Measurements from ENCODE around the gene PLEKHM2. TPM values are rescaled to one million over a fixed set of nuclear protein-coding genes. Genes with fewer than 3 reads are reported as not detected.

PLEKHM2 gene
- polyA plus RNA-seq, 1 donor from 2014 or later = 40.1 TPM

DNA sequence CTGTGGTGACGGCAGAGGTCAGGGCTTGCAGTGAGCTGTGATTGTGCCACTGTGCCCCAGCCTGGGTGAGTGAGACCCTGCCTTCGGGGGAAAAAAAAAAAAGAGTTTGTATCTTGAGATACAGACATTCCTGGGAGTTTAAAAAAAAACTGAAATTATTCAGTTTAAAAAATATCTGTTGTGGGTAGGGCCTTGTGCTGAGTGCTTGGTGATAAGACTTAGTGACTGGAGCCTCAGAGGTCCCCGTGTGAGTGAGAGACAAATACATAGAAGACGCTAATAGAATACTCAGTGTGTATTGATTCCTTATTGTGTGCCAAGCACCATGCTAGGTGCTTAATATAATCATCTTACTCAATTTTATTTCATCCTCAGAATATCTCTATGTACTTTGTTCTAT is 44.2 kb upstream of the PLEKHM2 start:
- no peaks in the 10 kb centered on the region for H4K20me1 ChIP-seq (ENCODE audit: insufficient read depth)
- no peak overlapping the region for H2AFZ ChIP-seq (ENCODE audit: low read depth, low read length)
- TF ChIP-seq, protein P1, sequence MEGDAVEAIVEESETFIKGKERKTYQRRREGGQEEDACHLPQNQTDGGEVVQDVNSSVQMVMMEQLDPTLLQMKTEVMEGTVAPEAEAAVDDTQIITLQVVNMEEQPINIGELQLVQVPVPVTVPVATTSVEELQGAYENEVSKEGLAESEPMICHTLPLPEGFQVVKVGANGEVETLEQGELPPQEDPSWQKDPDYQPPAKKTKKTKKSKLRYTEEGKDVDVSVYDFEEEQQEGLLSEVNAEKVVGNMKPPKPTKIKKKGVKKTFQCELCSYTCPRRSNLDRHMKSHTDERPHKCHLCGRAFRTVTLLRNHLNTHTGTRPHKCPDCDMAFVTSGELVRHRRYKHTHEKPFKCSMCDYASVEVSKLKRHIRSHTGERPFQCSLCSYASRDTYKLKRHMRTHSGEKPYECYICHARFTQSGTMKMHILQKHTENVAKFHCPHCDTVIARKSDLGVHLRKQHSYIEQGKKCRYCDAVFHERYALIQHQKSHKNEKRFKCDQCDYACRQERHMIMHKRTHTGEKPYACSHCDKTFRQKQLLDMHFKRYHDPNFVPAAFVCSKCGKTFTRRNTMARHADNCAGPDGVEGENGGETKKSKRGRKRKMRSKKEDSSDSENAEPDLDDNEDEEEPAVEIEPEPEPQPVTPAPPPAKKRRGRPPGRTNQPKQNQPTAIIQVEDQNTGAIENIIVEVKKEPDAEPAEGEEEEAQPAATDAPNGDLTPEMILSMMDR (IDR thresholded peaks at IDR 0.05; ENCODE audit: poor library complexity, severe bottlenecking) = no peak
- TF ChIP-seq SMC3 (conservative IDR thresholded peaks at IDR 0.05; ENCODE audit: poor library complexity) (no peak), EZH2 (IDR thresholded peaks at IDR 0.05; ENCODE audit: borderline replicate concordance, insufficient read depth, low read length, poor library complexity, severe bottlenecking) (no peak), MXI1 (conservative IDR thresholded peaks at IDR 0.05; ENCODE audit: poor library complexity, severe bottlenecking) (no peak), RAD21 (conservative IDR thresholded peaks at IDR 0.05) (no peak), POLR2AphosphoS5 (IDR thresholded peaks at IDR 0.05) (no peak), EP300 (conservative IDR thresholded peaks at IDR 0.05; ENCODE audit: poor library complexity, severe bottlenecking) (no peak), TAF1 (IDR thresholded peaks at IDR 0.05; ENCODE audit: low read depth) (no peak)
- TF ChIP-seq, protein P2, sequence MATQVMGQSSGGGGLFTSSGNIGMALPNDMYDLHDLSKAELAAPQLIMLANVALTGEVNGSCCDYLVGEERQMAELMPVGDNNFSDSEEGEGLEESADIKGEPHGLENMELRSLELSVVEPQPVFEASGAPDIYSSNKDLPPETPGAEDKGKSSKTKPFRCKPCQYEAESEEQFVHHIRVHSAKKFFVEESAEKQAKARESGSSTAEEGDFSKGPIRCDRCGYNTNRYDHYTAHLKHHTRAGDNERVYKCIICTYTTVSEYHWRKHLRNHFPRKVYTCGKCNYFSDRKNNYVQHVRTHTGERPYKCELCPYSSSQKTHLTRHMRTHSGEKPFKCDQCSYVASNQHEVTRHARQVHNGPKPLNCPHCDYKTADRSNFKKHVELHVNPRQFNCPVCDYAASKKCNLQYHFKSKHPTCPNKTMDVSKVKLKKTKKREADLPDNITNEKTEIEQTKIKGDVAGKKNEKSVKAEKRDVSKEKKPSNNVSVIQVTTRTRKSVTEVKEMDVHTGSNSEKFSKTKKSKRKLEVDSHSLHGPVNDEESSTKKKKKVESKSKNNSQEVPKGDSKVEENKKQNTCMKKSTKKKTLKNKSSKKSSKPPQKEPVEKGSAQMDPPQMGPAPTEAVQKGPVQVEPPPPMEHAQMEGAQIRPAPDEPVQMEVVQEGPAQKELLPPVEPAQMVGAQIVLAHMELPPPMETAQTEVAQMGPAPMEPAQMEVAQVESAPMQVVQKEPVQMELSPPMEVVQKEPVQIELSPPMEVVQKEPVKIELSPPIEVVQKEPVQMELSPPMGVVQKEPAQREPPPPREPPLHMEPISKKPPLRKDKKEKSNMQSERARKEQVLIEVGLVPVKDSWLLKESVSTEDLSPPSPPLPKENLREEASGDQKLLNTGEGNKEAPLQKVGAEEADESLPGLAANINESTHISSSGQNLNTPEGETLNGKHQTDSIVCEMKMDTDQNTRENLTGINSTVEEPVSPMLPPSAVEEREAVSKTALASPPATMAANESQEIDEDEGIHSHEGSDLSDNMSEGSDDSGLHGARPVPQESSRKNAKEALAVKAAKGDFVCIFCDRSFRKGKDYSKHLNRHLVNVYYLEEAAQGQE (IDR thresholded peaks at IDR 0.05; ENCODE audit: borderline replicate concordance) = no peak
- no peak overlapping the region for H3K9ac ChIP-seq (ENCODE audit: low read length)
- H3K27ac ChIP-seq (ENCODE audit: low read length) = no peak overlapping the region
- no peaks in the 10 kb centered on the region for H3F3A ChIP-seq (ENCODE audit: insufficient read depth, low read length, poor library complexity, severe bottlenecking)
- no peaks in the 10 kb centered on the region for H3K9me3 ChIP-seq (ENCODE audit: low read length)
- H3K79me2 ChIP-seq (replicated peaks; ENCODE audit: insufficient read depth, low read length) = no peaks in the 10 kb centered on the region
- no peaks in the 10 kb centered on the region for H3K9me2 ChIP-seq (ENCODE audit: insufficient read depth, low read length)
- no peaks in the 10 kb centered on the region for H3K36me3 ChIP-seq (ENCODE audit: insufficient read depth, low read length)
- H3K4me2 ChIP-seq (ENCODE audit: low read length) = no peak overlapping the region
- H3K27me3 ChIP-seq (ENCODE audit: insufficient read depth, low read depth, low read length) = no peaks in the 10 kb centered on the region
- no peak overlapping the region for H3K4me3 ChIP-seq (ENCODE audit: low read length)

DNA sequence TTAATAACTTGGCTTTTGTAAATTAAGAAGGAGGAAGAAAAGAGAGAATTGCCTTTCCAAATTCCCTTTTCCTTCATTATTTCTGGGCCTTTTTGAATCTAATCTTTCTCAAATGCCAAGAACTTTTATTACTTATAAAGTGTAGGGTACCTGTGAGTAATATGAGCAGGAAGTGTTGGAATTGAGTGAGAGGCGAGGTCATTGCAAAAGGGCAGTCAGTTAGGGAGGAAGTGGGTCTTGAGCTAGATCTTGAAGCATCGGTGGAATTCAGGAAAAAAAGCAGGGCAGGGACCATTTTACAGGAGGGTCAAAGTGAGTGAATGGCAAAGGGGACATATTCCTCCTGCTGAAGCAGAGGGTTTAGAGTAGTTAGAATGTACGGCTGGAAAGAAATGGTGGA is 43.5 kb upstream of the PLEKHM2 start:
- no peaks in the 10 kb centered on the region for H3K36me3 ChIP-seq (ENCODE audit: insufficient read depth, low read length)
- H3K9ac ChIP-seq (ENCODE audit: low read length) = no peak overlapping the region

More for the DNA sequence above, 43.5 kb upstream of the PLEKHM2 start:
- Histone ChIP-seq H4K20me1 (ENCODE audit: insufficient read depth) (no peaks in the 10 kb centered on the region), H3K4me2 (ENCODE audit: low read length) (no peak overlapping the region), H3K79me2 (replicated peaks; ENCODE audit: insufficient read depth, low read length) (no peaks in the 10 kb centered on the region), H3K9me3 (ENCODE audit: low read length) (no peaks in the 10 kb centered on the region), H3K27me3 (ENCODE audit: insufficient read depth, low read depth, low read length) (no peaks in the 10 kb centered on the region), H2AFZ (ENCODE audit: low read depth, low read length) (no peak overlapping the region), H3K4me3 (ENCODE audit: low read length) (no peak overlapping the region), H3K9me2 (ENCODE audit: insufficient read depth, low read length) (no peaks in the 10 kb centered on the region), H3K27ac (ENCODE audit: low read length) (no peak overlapping the region), H3F3A (ENCODE audit: insufficient read depth, low read length, poor library complexity, severe bottlenecking) (no peaks in the 10 kb centered on the region)
- TF ChIP-seq MXI1 (conservative IDR thresholded peaks at IDR 0.05; ENCODE audit: poor library complexity, severe bottlenecking) (no peak), EZH2 (IDR thresholded peaks at IDR 0.05; ENCODE audit: borderline replicate concordance, insufficient read depth, low read length, poor library complexity, severe bottlenecking) (no peak), POLR2AphosphoS5 (IDR thresholded peaks at IDR 0.05) (no peak), SMC3 (conservative IDR thresholded peaks at IDR 0.05; ENCODE audit: poor library complexity) (no peak), RAD21 (conservative IDR thresholded peaks at IDR 0.05) (no peak), TAF1 (IDR thresholded peaks at IDR 0.05; ENCODE audit: low read depth) (no peak), EP300 (conservative IDR thresholded peaks at IDR 0.05; ENCODE audit: poor library complexity, severe bottlenecking) (no peak)
- TF ChIP-seq, protein P2 (IDR thresholded peaks at IDR 0.05; ENCODE audit: borderline replicate concordance) = no peak
- TF ChIP-seq, protein P1 (IDR thresholded peaks at IDR 0.05; ENCODE audit: poor library complexity, severe bottlenecking) = no peak
